HepG2 (cell line): ENCODE measurements around the gene YLPM1. TPM values are rescaled to one million over a fixed set of nuclear protein-coding genes. Genes with fewer than 3 reads are reported as not detected.

Experiments used
- ATAC-seq: fragments of 200-7000 bp; cut with Tn5 transposase; 3 replicates; pipeline ENCODE4 v1.9.1; 2020; ENCODE audit warnings: mild to moderate bottlenecking, moderate library complexity
- BruUV-seq: library from RNA; stranded (reverse); fragments of 400-500 nt; replicated peaks from 2 replicates; lab custom pipeline; 2021; lab: Mats Ljungman, UMichigan
- CTCF ChIA-PET: fragments of 300-600 bp; formaldehyde crosslinking; extraction: SDS; loops from one replicate; lab custom pipeline; 2021; ENCODE audit warnings: low total read pairs, inconsistent platforms, low intra/inter-chr PET ratio; lab: Yijun Ruan, JAX
- POLR2A ChIA-PET: fragments of 350-600 bp; sonication (Branson Sonifier 250); formaldehyde crosslinking; loops from one replicate; lab custom pipeline; 2020; ENCODE audit warnings: antibody characterized with exemption, inconsistent platforms; lab: Yijun Ruan, JAX
- DNase-seq: peaks from one replicate; pipeline ENCODE4 v3.0.0-alpha.2; 2015; ENCODE audit warnings: low spot score
- FAIRE-seq: peaks from 3 replicates; lab custom pipeline; 2011; peaks lifted over from hg19 to GRCh38; lab: Jason Lieb, UNC
- H2AFZ ChIP-seq: one replicate; pipeline ENCODE4 v1.6.1; 2011; ENCODE audit warnings: low read length, inconsistent platforms
- H3K27ac ChIP-seq: fragments of 300-600 bp; 3 replicates; pipeline ENCODE4 v1.8.0; 2011; ENCODE audit warnings: mixed run types, mild to moderate bottlenecking, mixed read lengths, low read length, inconsistent platforms; ENCODE audit not compliant: insufficient read depth; ENCODE audit errors: extremely low read length
- H3K27me3 ChIP-seq, 2 experiments: fragments of 200-600 bp in 1 of 2; 2 replicates in 1 of 2; 3 replicates in 1 of 2; pipeline versions ENCODE4 v1.6.0 to v1.8.0; 2011; ENCODE audit warnings: low read length in 2 of 2, mild to moderate bottlenecking in 2 of 2, moderate library complexity in 2 of 2, inconsistent platforms in 1 of 2; ENCODE audit not compliant: insufficient read depth in 2 of 2, control insufficient read depth in 1 of 2
- H3K36me3 ChIP-seq, 2 experiments: fragments of 200-600 bp in 1 of 2; replicated peaks in 1 of 2; 2 replicates in 1 of 2; 3 replicates in 1 of 2; pipeline versions ENCODE4 v1.5.1 to v1.8.0; 2011; ENCODE audit warnings: low read length in 2 of 2, inconsistent platforms in 1 of 2; ENCODE audit not compliant: insufficient read depth in 2 of 2, control insufficient read depth in 1 of 2
- H3K4me1 ChIP-seq: 2 replicates; pipeline ENCODE4 v1.5.1; 2012; ENCODE audit warnings: low read length, inconsistent platforms; ENCODE audit not compliant: insufficient read depth
- H3K4me2 ChIP-seq: 2 replicates; pipeline ENCODE4 v1.6.0; 2011; ENCODE audit warnings: low read depth, low read length, inconsistent platforms
- H3K4me3 ChIP-seq, 3 experiments: fragments of 200-600 bp in 1 of 3; sonication (generic), shearing (Covaris generic) in 1 of 3; replicated peaks in 1 of 3; 2 replicates each; pipeline ENCODE4 v1.5.1; 2011 to 2016; ENCODE audit warnings: low read length in 3 of 3, inconsistent platforms in 2 of 3, low read depth in 2 of 3, mild to moderate bottlenecking in 2 of 3, control low read depth in 1 of 3, mixed read lengths in 1 of 3; ENCODE audit not compliant: insufficient read depth in 1 of 3
- H3K79me2 ChIP-seq: one replicate; pipeline ENCODE4 v1.6.1; 2011; ENCODE audit warnings: low read length, inconsistent platforms; ENCODE audit not compliant: insufficient read depth
- H3K9ac ChIP-seq: 2 replicates; pipeline ENCODE4 v1.6.0; 2011; ENCODE audit warnings: mild to moderate bottlenecking, low read depth, low read length, inconsistent platforms; ENCODE audit not compliant: insufficient read depth
- H3K9me3 ChIP-seq: 2 replicates; pipeline ENCODE4 v1.5.1; 2012; ENCODE audit warnings: mild to moderate bottlenecking, low read length
- H4K20me1 ChIP-seq: 2 replicates; pipeline ENCODE4 v1.6.0; 2011; ENCODE audit warnings: inconsistent platforms, mild to moderate bottlenecking, low read length, moderate library complexity; ENCODE audit not compliant: insufficient read depth
- CBX1 ChIP-seq: IDR thresholded peaks from one replicate; pipeline ENCODE4 v1.6.1; 2016; ENCODE audit warnings: antibody characterized with exemption, low read depth
- CENPT ChIP-seq: sonication (generic); formaldehyde crosslinking; IDR thresholded peaks from 2 replicates; pipeline ENCODE4 v1.8.0; 2022; ENCODE audit warnings: low read depth, mild to moderate bottlenecking, moderate library complexity, missing genetic modification reagents
- EED ChIP-seq: sonication (generic); formaldehyde crosslinking; IDR thresholded peaks from 2 replicates; pipeline ENCODE4 v1.5.0; 2020; ENCODE audit warnings: mild to moderate bottlenecking, missing genetic modification reagents
- FUBP1 ChIP-seq: sonication (generic); formaldehyde crosslinking; IDR thresholded peaks from 2 replicates; pipeline ENCODE4 v1.5.1; 2020; ENCODE audit warnings: missing genetic modification reagents, mild to moderate bottlenecking, borderline replicate concordance
- GABPA ChIP-seq, 2 experiments: IDR thresholded peaks; 2 replicates each; pipeline ENCODE4 v1.6.1; 2011 to 2016; ENCODE audit warnings: low read depth in 2 of 2, low read length in 1 of 2, missing biosample characterization in 1 of 2, missing genetic modification characterization in 1 of 2
- HNRNPLL ChIP-seq: fragments of 200-400 bp; formaldehyde crosslinking; IDR thresholded peaks from 2 replicates; pipeline ENCODE4 v1.6.1; 2017; ENCODE audit warnings: mild to moderate bottlenecking, low read depth, low read length; ENCODE audit not compliant: poor library complexity, severe bottlenecking
- KDM4B ChIP-seq: sonication (generic); formaldehyde crosslinking; IDR thresholded peaks from 2 replicates; pipeline ENCODE4 v1.4.0; 2020; ENCODE audit warnings: missing genetic modification reagents
- NFIB ChIP-seq: sonication (generic); formaldehyde crosslinking; IDR thresholded peaks from 2 replicates; pipeline ENCODE4 v1.9.0; 2021; ENCODE audit warnings: missing genetic modification reagents, mild to moderate bottlenecking, borderline replicate concordance
- NKX3-1 ChIP-seq: sonication (generic); formaldehyde crosslinking; IDR thresholded peaks from 2 replicates; pipeline ENCODE4 v1.5.0; 2020; ENCODE audit warnings: missing genetic modification reagents
- SMAD9 ChIP-seq: sonication (generic); formaldehyde crosslinking; IDR thresholded peaks from 2 replicates; pipeline ENCODE4 v1.5.1; 2020; ENCODE audit warnings: mild to moderate bottlenecking, missing genetic modification reagents
- SMARCC2 ChIP-seq: fragments of 450-650 bp; IDR thresholded peaks from 2 replicates; pipeline ENCODE4 v1.6.1; 2017; ENCODE audit warnings: antibody characterized with exemption, mild to moderate bottlenecking
- SOX6 ChIP-seq, 2 experiments: fragments of 450-650 bp in 1 of 2; sonication (generic) in 1 of 2; formaldehyde crosslinking in 1 of 2; IDR thresholded peaks; 2 replicates each; pipeline versions ENCODE4 v1.4.0 to v1.6.1; 2017 to 2020; ENCODE audit warnings: antibody characterized with exemption in 1 of 2, mild to moderate bottlenecking in 1 of 2, missing genetic modification reagents in 1 of 2
- SRSF4 ChIP-seq: fragments of 200-400 bp; formaldehyde crosslinking; IDR thresholded peaks from one replicate; pipeline ENCODE4 v1.6.1; 2018; ENCODE audit warnings: mild to moderate bottlenecking, low read depth, low read length, moderate library complexity; ENCODE audit not compliant: poor library complexity, severe bottlenecking
- TBX2 ChIP-seq: sonication (generic); formaldehyde crosslinking; IDR thresholded peaks from 2 replicates; pipeline ENCODE4 v1.5.0; 2020; ENCODE audit warnings: missing genetic modification reagents, mild to moderate bottlenecking, borderline replicate concordance
- TEAD3 ChIP-seq: optimal IDR thresholded peaks from 2 replicates; pipeline ENCODE3; 2016; ENCODE audit warnings: borderline replicate concordance
- TERF1 ChIP-seq: sonication (generic); formaldehyde crosslinking; IDR thresholded peaks from 2 replicates; pipeline ENCODE4 v1.8.0; 2022; ENCODE audit warnings: mild to moderate bottlenecking, missing genetic modification reagents, moderate library complexity
- ZKSCAN5 ChIP-seq: sonication (generic); formaldehyde crosslinking; IDR thresholded peaks from 2 replicates; pipeline ENCODE4 v1.5.1; 2020; ENCODE audit warnings: mild to moderate bottlenecking, missing genetic modification reagents
- ZNF280B ChIP-seq: sonication (generic); formaldehyde crosslinking; IDR thresholded peaks from 2 replicates; pipeline ENCODE4 v1.5.0; 2020; ENCODE audit warnings: missing genetic modification reagents, mild to moderate bottlenecking, borderline replicate concordance
- ZNF468 ChIP-seq: sonication (generic); formaldehyde crosslinking; IDR thresholded peaks from 2 replicates; pipeline ENCODE4 v1.8.0; 2022; ENCODE audit warnings: mild to moderate bottlenecking, moderate library complexity, missing genetic modification reagents
- ZNF552 ChIP-seq: sonication (generic); formaldehyde crosslinking; IDR thresholded peaks from 2 replicates; pipeline ENCODE4 v1.9.0; 2022; ENCODE audit warnings: missing genetic modification reagents, mild to moderate bottlenecking, borderline replicate concordance
- ZNF557 ChIP-seq: sonication (generic); formaldehyde crosslinking; IDR thresholded peaks from 2 replicates; pipeline ENCODE4 v1.4.0; 2020; ENCODE audit warnings: missing genetic modification reagents
- ZNF567 ChIP-seq: sonication (generic); formaldehyde crosslinking; IDR thresholded peaks from 2 replicates; pipeline ENCODE4 v1.8.1; 2023; ENCODE audit warnings: mild to moderate bottlenecking, missing genetic modification reagents, borderline replicate concordance
- WGBS: methylation state at CpG from one replicate; pipeline ENCODE4 v1.1.6; 2017; ENCODE audit warnings: low lambda C conversion rate; 5-methylcytosine and 5-hydroxymethylcytosine counted together
- in situ Hi-C: cut with HindIII; loops from 2 replicates; pipeline ENCODE4 v1.10.0; 2017; ENCODE audit warnings: low pct_unique_long_range_greater_than_20kb; ENCODE audit not compliant: extremely low pct_ligation_motif_present
- intact Hi-C: fragments of 100-400 bp; cut with micrococcal nuclease; formaldehyde crosslinking; loops from one replicate; pipeline ENCODE4 v1.10.0; 2022; ENCODE audit not compliant: unreplicated experiment
- polyA plus RNA-seq, 8 experiments: library from polyadenylated mRNA; depleted of rRNA in 3 of 8; stranded (reverse) in 7 of 8; unstranded in 1 of 8; fragments of >200 nt; fragmentation: Illumina TruSeq in 4 of 8; extraction: Trizol in 4 of 8; gene quantifications; 2 replicates each; pipeline versions ENCODE4 v1.2.1 to v1.2.3, GENCODE V29; 2011 to 2016; ENCODE audit warnings: low read depth in 4 of 8, missing spikeins in 1 of 8, mixed read lengths in 1 of 8; ENCODE audit not compliant: insufficient read depth in 1 of 8
- total RNA-seq, 5 experiments: library from RNA; depleted of rRNA; stranded (reverse); fragments of >200 nt; fragmentation: Illumina TruSeq; extraction: Trizol; gene quantifications; 2 replicates each; pipeline ENCODE4 v1.2.3, GENCODE V29; 2016; ENCODE audit warnings: low read depth in 1 of 5

YLPM1 gene
- total and polyA plus RNA-seq, 2 of the 13 experiments (the other 11 are each of a cell fraction or from before 2014, with no cell fraction given): 6.7 to 21.9 TPM

- POLR2A ChIA-PET: no interaction called here
- no peaks in the 10 kb centered on the region for H3K36me3 ChIP-seq
- CTCF ChIA-PET: no interaction called here
- H3K9me3 ChIP-seq: peaks cover 5% of the 10 kb centered on the region
- BruUV-seq: no TSS peak
- ATAC-seq: peak; percentile 50; the same call in 2 of the 3 replicates
- WGBS: 17% methylated on average over 1 of the region's 1 CpG
- H3K27ac ChIP-seq: no peak overlapping the region
- in situ Hi-C loops (no loop called here), intact Hi-C loops (no loop called here)
- H3K4me3 ChIP-seq: no peak overlapping the region
- H3K79me2 ChIP-seq: no peaks in the 10 kb centered on the region
- H3K27me3 ChIP-seq: no peaks in the 10 kb centered on the region
- peak; percentile 28 for DNase-seq
- H3K9ac ChIP-seq: no peak overlapping the region
- no peak overlapping the region for H3K4me2 ChIP-seq
- FAIRE-seq: no peak
- H4K20me1 ChIP-seq: no peaks in the 10 kb centered on the region
- H3K4me1 ChIP-seq: peaks cover 4% of the 10 kb centered on the region; the same call in 1 of the 2 replicates
- H2AFZ ChIP-seq: no peak overlapping the region
- TF ChIP-seq CENPT (no peak), ZNF468 (no peak), ZNF280B (CRISPR knock-in tag) (no peak), ZNF567 (CRISPR knock-in tag) (no peak), ZNF557 (CRISPR knock-in tag) (no peak), SMAD9 (CRISPR knock-in tag) (no peak), TEAD3 (CRISPR knock-in tag) (peak; percentile 24), ZKSCAN5 (CRISPR knock-in tag) (no peak), TBX2 (no peak), KDM4B (CRISPR knock-in tag) (no peak), FUBP1 (CRISPR knock-in tag) (no peak), GABPA (IDR thresholded peaks at IDR 0.05; ENCODE audit: low read depth, low read length) (no peak), GABPA (CRISPR knock-in tag; IDR thresholded peaks at IDR 0.05; ENCODE audit: low read depth) (no peak), NFIB (CRISPR knock-in tag) (no peak), SOX6 (IDR thresholded peaks at IDR 0.05) (no peak), SOX6 (CRISPR knock-in tag; IDR thresholded peaks at IDR 0.05) (peak; percentile 46; the same call in 1 of the 2 replicates), SRSF4 (no peak), NKX3-1 (CRISPR knock-in tag) (no peak), ZNF552 (CRISPR knock-in tag) (no peak), CBX1 (no peak), TERF1 (no peak), EED (CRISPR knock-in tag) (no peak), SMARCC2 (no peak), HNRNPLL (no peak)
Measured at GRCh38 chr14:74756326-74756725, 6.8 kb upstream of the YLPM1 start.
